Measurements from ENCODE around the gene NETO1.

- no peak for TF ChIP-seq POLR2A (IDR thresholded peaks at IDR 0.05)
- TF ChIP-seq CTCF (IDR thresholded peaks at IDR 0.05) = no peak
- no peak for TF ChIP-seq POLR2AphosphoS5 (IDR thresholded peaks at IDR 0.05)
These were observed 24.0 kb downstream of the NETO1 start for GRCh38 chr18:72843743-72844142.

Data from transverse colon (tissue), 4 donors.